NCI-H2081 (cell line): ENCODE data around the gene SUFU.
A peak's percentile ranks its signal among the peaks of the same experiment; 100 is the strongest.

Experiments
- DNase-seq, 2 experiments: peaks; one replicate each; lab custom pipeline; 2025; lab: John Stamatoyannopoulos, UW

Gene SUFU

GRCh38 chr10:102635377-102635776, 131.6 kb downstream of the SUFU start:
- DNase-seq: no peak

GRCh38 chr10:102639537-102639936, 135.8 kb downstream of the SUFU start:
- DNase-seq: no peak

GRCh38 chr10:102641402-102641801, 137.6 kb downstream of the SUFU start:
- DNase-seq: peak in 1 of 2 experiments; percentile 12

- peak; percentile 94 to 95 for DNase-seq
These were observed 138.3 kb downstream of the SUFU start for GRCh38 chr10:102641880-102642735.

- peak in 1 of 2 experiments; percentile 32 for DNase-seq
These were observed 139.1 kb downstream of the SUFU start for GRCh38 chr10:102642736-102643335.

GRCh38 chr10:102643336-102644065, 139.7 kb downstream of the SUFU start:
- peak; percentile 40 to 64 for DNase-seq

- DNase-seq: peak; percentile 38 to 49
These were observed 140.4 kb downstream of the SUFU start, which contains the start of gene TRIM8 for GRCh38 chr10:102644066-102644645. TRIM8 (plus strand) TSS chr10:102644479; CDS start chr10:102644618, 139 bp downstream.

GRCh38 chr10:102644646-102645387, 141.0 kb downstream of the SUFU start:
- DNase-seq: peak; percentile 81 to 87

GRCh38 chr10:102645388-102645740, 141.6 kb downstream of the SUFU start:
- peak in 1 of 2 experiments; percentile 59 for DNase-seq

GRCh38 chr10:102645741-102646609, 142.2 kb downstream of the SUFU start:
- peak; percentile 8 to 47 for DNase-seq

- DNase-seq: no peak
These were observed 143.1 kb downstream of the SUFU start for GRCh38 chr10:102646610-102647442.

GRCh38 chr10:102647443-102648268, 143.9 kb downstream of the SUFU start:
- no peak for DNase-seq

GRCh38 chr10:102648269-102648888, 144.6 kb downstream of the SUFU start:
- DNase-seq: no peak

- no peak for DNase-seq
These were observed 145.4 kb downstream of the SUFU start for GRCh38 chr10:102648889-102649796.

GRCh38 chr10:102649797-102650654, 146.3 kb downstream of the SUFU start:
- DNase-seq: no peak
